ENCODE measurements around the gene CD276. TPM values are rescaled to one million over a fixed set of nuclear protein-coding genes. Genes with fewer than 3 reads are reported as not detected.
"Not testable (repeated sequence)": the region's sequence is repeated elsewhere in the genome, so short reads cannot be mapped to it uniquely, and the experiment has no call there.

The CD276 gene
- total RNA-seq, 4 donors from 2014 or later, result 22.8 to 48.7 (median 30.8) TPM

DNA sequence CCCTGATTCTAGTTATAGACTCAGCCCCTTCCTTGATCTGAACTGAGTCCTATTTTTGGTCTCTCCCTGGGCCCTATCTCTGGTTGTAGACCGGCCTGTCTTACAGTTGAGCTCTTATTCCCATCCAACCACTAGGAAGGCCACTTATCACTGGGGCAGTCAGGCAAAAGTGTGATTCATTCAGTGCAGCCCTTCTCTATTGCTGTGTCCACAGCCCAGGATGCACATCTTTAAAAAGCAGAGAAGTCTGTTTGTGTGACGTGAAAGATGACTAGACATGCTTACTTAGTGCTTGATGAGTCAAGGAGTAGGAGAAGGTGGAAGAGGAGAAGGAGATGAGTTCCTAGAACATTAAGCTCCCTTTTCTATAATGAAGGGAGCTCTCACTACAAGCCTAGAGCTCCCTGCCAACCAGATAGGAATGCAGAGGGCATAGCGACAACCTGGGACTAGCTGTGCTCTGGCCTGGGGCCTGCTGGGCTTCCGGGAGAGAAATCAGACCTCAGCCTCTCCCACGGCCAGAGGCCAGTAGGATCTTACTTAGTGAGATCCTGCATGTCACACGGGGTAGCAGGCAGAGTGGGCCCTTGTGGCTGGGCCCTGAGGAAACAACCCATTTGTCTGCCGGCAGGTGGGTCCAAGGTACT is 43.3 kb downstream of the CD276 start:
- H3K27me3 ChIP-seq, result no peaks in the 10 kb centered on the region
- H3K27ac ChIP-seq, result no peak overlapping the region
- no peak overlapping the region for H3K4me3 ChIP-seq
- no peaks in the 10 kb centered on the region for H3K9me3 ChIP-seq
- no peak for DNase-seq
- no peaks in the 10 kb centered on the region for H3K4me1 ChIP-seq
- no peaks in the 10 kb centered on the region for H3K36me3 ChIP-seq
- TF ChIP-seq, protein P1, sequence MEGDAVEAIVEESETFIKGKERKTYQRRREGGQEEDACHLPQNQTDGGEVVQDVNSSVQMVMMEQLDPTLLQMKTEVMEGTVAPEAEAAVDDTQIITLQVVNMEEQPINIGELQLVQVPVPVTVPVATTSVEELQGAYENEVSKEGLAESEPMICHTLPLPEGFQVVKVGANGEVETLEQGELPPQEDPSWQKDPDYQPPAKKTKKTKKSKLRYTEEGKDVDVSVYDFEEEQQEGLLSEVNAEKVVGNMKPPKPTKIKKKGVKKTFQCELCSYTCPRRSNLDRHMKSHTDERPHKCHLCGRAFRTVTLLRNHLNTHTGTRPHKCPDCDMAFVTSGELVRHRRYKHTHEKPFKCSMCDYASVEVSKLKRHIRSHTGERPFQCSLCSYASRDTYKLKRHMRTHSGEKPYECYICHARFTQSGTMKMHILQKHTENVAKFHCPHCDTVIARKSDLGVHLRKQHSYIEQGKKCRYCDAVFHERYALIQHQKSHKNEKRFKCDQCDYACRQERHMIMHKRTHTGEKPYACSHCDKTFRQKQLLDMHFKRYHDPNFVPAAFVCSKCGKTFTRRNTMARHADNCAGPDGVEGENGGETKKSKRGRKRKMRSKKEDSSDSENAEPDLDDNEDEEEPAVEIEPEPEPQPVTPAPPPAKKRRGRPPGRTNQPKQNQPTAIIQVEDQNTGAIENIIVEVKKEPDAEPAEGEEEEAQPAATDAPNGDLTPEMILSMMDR (IDR thresholded peaks at IDR 0.05), result no peak
- no peak for TF ChIP-seq POLR2A (IDR thresholded peaks at IDR 0.05)

DNA sequence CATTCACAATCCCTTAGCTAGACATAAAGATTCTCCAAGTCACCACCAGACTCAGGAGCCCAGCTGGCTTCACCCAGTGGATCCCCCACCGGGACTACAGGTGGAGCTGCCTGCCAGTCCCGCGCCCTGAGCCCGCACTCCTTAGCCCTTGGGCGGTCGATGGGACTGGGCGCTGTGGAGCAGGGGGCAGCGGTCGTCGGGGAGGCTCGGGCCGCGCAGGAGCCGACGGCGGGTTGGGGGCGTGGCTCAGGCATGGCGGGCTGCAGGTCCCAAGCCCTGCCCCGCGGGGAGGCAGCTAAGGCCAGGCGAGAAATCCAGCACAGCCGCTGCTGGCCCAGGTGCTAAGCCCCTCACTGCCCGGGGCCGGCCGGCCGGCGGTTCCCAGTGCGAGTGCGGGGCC is 47.9 kb downstream of the CD276 start:
- not testable (repeated sequence) for H3K36me3 ChIP-seq, DNase-seq, H3K27me3 ChIP-seq, H3K4me1 ChIP-seq, H3K9me3 ChIP-seq, H3K27ac ChIP-seq, H3K4me3 ChIP-seq

DNA sequence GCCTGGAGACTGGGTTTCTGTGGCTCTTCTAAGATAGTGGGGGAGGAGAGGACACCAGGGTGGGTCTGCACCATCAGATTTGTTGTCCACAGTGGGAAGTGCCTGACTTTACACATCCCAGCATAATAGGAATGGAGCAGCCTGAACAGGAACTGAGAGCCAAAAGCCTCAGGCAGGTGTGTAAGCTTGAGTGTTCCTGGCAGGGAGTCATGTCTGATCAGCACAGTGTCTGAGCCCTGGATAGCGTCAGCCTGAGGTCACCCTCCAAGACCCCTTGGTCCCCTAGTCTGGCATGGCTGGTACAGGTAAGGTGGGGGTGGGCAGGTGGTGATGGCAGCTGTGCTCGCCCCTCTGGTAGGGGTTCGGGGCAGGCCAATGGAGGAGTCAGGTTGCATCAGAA is 48.7 kb downstream of the CD276 start:
- Histone ChIP-seq H3K27me3 (no peaks in the 10 kb centered on the region), H3K4me3 (no peak overlapping the region), H3K36me3 (no peaks in the 10 kb centered on the region), H3K9me3 (no peaks in the 10 kb centered on the region), H3K4me1 (no peaks in the 10 kb centered on the region), H3K27ac (no peak overlapping the region)
- no peak for DNase-seq
- TF ChIP-seq, protein P1 (IDR thresholded peaks at IDR 0.05), result no peak
- no peak for TF ChIP-seq POLR2A (IDR thresholded peaks at IDR 0.05)

DNA sequence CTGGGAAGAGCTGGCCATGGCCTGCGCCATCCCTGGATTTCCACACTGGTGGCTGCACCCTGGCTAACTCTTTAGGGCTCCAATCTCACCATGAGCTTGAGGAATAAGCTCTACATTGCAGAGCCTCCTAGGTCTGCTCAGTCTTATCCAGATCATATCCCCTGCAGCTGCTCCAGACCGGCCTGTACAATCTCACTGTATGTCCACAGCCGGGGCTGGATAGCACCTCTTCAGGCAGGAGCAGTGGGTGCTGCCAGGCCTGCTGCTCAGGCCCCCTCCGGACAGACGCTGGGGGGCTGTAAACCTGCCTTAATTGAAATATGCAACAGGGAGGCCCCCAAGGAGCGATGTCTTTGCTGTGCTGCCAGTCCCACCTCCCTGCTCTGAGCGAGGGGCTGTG is 53.4 kb downstream of the CD276 start:
- no peaks in the 10 kb centered on the region for H3K27me3 ChIP-seq
- no peaks in the 10 kb centered on the region for H3K4me1 ChIP-seq
- H3K9me3 ChIP-seq, result no peaks in the 10 kb centered on the region
- no peak for TF ChIP-seq POLR2A (IDR thresholded peaks at IDR 0.05)
- TF ChIP-seq, protein P1 (IDR thresholded peaks at IDR 0.05), result no peak
- H3K4me3 ChIP-seq, result no peak overlapping the region
- H3K36me3 ChIP-seq, result no peaks in the 10 kb centered on the region
- H3K27ac ChIP-seq, result no peak overlapping the region
- DNase-seq, result no peak

DNA sequence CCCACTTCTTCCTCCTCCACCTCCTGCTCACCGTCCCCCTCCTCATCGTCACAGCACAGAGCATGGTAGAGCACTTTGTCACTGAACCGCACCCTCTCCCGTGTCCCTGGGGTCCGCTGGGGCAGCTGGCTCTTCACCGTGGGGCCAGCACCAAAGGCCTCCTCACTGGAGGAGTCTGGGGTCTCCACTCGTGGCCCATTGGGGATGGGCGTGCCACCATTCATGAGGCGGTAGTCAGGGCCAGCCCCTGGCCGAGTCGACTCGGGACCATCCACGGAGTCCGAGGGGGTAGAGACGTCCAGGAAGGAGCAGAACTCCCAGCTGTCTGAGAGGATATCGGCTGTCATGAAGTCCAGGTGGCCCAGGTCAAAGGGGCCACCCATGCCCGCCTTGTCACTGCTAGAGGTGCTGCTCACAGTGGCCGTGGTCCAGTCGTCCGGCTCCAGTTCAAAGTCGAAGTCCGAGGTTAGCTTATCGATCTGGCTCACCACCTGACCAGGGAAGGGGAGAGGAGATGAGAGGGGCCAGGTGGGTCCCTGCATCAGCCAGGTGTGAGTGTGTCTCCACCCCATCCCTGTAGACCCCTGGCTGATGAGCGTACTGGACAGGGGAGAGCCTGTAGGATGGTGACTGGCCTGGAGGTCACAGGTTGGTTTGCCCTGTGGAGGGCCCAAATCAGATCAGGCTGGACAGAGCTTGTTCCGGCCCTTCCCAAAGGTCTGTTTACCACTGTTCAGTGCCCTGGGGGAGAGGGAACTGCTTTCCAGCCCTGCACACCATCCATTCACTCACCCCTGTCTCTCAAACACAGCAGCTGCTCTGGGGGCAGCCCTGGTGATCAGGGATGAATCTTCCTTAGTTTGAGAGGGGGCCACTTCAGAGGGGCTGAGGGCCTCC is 56.2 kb downstream of the CD276 start:
- H3K4me1 ChIP-seq, result no peaks in the 10 kb centered on the region
- no peaks in the 10 kb centered on the region for H3K9me3 ChIP-seq
- no peak overlapping the region for H3K27ac ChIP-seq
- H3K27me3 ChIP-seq, result no peaks in the 10 kb centered on the region
- no peaks in the 10 kb centered on the region for H3K36me3 ChIP-seq
- no peak overlapping the region for H3K4me3 ChIP-seq
- TF ChIP-seq, protein P1 (IDR thresholded peaks at IDR 0.05), result no peak
- TF ChIP-seq POLR2A (IDR thresholded peaks at IDR 0.05), result no peak
- DNase-seq, result no peak

DNA sequence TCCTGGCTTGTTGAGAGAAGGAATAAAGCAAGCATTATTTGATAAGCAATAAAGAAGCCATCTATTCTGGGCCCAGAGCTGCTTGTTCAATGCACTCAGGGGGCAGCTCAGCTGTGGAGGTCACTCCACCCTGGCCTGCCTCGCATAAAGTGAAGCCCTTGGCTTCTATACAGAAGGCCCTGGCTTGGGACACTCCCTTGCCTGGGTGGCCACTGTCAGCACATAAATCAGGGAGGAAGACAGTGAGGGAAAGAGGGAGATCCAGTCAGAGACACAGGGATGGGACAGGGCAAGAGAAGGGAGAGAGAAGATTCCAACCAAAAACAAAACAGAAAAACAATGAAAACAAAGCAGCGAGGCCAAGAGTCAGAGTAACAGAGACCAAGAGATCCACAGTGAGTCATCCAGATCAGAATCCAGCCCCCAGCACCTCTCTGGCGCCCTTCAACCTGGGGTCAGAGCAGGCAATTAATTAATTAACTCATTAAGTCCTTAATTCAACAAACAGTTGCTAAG is 57.2 kb downstream of the CD276 start:
- Histone ChIP-seq H3K27ac (no peak overlapping the region), H3K9me3 (no peaks in the 10 kb centered on the region), H3K4me3 (no peak overlapping the region), H3K4me1 (no peaks in the 10 kb centered on the region), H3K36me3 (no peaks in the 10 kb centered on the region), H3K27me3 (no peaks in the 10 kb centered on the region)
- DNase-seq, result no peak
- TF ChIP-seq POLR2A (IDR thresholded peaks at IDR 0.05), result no peak
- TF ChIP-seq, protein P1 (IDR thresholded peaks at IDR 0.05), result no peak
